ENCODE data around the gene EIF2B5.
"Not testable (repeated sequence)": the region's sequence is repeated elsewhere in the genome, so short reads cannot be mapped to it uniquely, and the experiment has no call there.

Gene EIF2B5

GRCh38 chr3:184135149-184135910 is at the start of gene EIF2B5:
TSS of gene EIF2B5 (plus strand) at chr3:184135358. CDS start at chr3:184135386, 28 bp downstream.
- DNase-seq = peak; percentile 88

- no peak for DNase-seq
These were observed 49.7 kb upstream of the EIF2B5 start for GRCh38 chr3:184085389-184085852.

- no peak for DNase-seq
These were observed 43.0 kb upstream of the EIF2B5 start for GRCh38 chr3:184092199-184092598.

GRCh38 chr3:184096811-184097383 is 38.3 kb upstream of the EIF2B5 start, which contains the start of gene HTR3E:
TSS of gene HTR3E (plus strand) at chr3:184097064. CDS start at chr3:184097530, 466 bp downstream.
- no peak for DNase-seq

GRCh38 chr3:184097556-184097955 is 37.6 kb upstream of the EIF2B5 start:
- no peak for DNase-seq

GRCh38 chr3:184099806-184100686 is 35.1 kb upstream of the EIF2B5 start:
- no peak for DNase-seq

GRCh38 chr3:184110316-184110725 is 24.8 kb upstream of the EIF2B5 start:
- DNase-seq = no peak

- no peak for DNase-seq
These were observed 19.1 kb upstream of the EIF2B5 start for GRCh38 chr3:184116017-184116416.

GRCh38 chr3:184117636-184118035 is 17.5 kb upstream of the EIF2B5 start:
- no peak for DNase-seq

GRCh38 chr3:184121031-184121430 is 14.1 kb upstream of the EIF2B5 start:
- DNase-seq = not testable (repeated sequence)

- no peak for DNase-seq
These were observed 9.2 kb upstream of the EIF2B5 start for GRCh38 chr3:184126006-184126405.

GRCh38 chr3:184129012-184129411 is 6.1 kb upstream of the EIF2B5 start:
- DNase-seq = no peak

GRCh38 chr3:184132945-184133344 is 2.2 kb upstream of the EIF2B5 start:
- no peak for DNase-seq

- DNase-seq = peak; percentile 60
These were observed 1.1 kb upstream of the EIF2B5 start for GRCh38 chr3:184133840-184134745.

- no peak for DNase-seq
These were observed 411 bp upstream of the EIF2B5 start for GRCh38 chr3:184134746-184135148.

GRCh38 chr3:184135911-184136260 is 728 bp downstream of the EIF2B5 start:
- DNase-seq = no peak

- DNase-seq = no peak
These were observed 5.3 kb downstream of the EIF2B5 start for GRCh38 chr3:184140436-184140835.

- DNase-seq = no peak
These were observed 7.0 kb downstream of the EIF2B5 start for GRCh38 chr3:184142199-184142598.

GRCh38 chr3:184143327-184143726 is 8.2 kb downstream of the EIF2B5 start:
- DNase-seq = no peak

GRCh38 chr3:184144505-184144904 is 9.3 kb downstream of the EIF2B5 start:
- no peak for DNase-seq

- peak; percentile 23 for DNase-seq
These were observed 10.0 kb downstream of the EIF2B5 start for GRCh38 chr3:184145111-184145524.

- DNase-seq = no peak
These were observed 10.7 kb downstream of the EIF2B5 start for GRCh38 chr3:184145751-184146270.
